ENCODE measurements around the gene USH2A. TPM values are rescaled to one million over a fixed set of nuclear protein-coding genes. Genes with fewer than 3 reads are reported as not detected.

Gene USH2A
- total RNA-seq, 3 donors from 2014 or later, result 0.03 to 0.17 TPM; not detected in 1

DNA sequence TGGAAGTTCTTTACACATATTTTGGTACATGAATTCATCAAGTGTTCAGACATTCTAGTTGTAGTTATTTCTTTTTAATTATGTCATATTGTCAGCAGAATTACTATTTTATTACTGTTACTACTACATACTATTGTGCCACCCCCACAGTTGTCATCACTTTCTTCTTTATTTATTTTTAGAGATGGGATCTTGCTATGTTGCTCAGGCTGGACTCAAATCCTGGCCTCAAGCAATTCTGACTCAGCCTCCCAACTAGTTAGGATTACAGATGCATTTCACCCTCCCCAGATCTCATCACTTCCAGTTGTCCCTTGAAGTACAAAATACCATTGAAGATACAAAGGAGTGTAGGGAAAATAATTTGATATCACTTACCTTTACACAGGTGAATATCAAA is 598.2 kb downstream of the USH2A start:
- H3K4me3 ChIP-seq, result no peak overlapping the region
- no peaks in the 10 kb centered on the region for H3K9me3 ChIP-seq
- no peak for DNase-seq
- TF ChIP-seq, protein P1, sequence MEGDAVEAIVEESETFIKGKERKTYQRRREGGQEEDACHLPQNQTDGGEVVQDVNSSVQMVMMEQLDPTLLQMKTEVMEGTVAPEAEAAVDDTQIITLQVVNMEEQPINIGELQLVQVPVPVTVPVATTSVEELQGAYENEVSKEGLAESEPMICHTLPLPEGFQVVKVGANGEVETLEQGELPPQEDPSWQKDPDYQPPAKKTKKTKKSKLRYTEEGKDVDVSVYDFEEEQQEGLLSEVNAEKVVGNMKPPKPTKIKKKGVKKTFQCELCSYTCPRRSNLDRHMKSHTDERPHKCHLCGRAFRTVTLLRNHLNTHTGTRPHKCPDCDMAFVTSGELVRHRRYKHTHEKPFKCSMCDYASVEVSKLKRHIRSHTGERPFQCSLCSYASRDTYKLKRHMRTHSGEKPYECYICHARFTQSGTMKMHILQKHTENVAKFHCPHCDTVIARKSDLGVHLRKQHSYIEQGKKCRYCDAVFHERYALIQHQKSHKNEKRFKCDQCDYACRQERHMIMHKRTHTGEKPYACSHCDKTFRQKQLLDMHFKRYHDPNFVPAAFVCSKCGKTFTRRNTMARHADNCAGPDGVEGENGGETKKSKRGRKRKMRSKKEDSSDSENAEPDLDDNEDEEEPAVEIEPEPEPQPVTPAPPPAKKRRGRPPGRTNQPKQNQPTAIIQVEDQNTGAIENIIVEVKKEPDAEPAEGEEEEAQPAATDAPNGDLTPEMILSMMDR (IDR thresholded peaks at IDR 0.05), result no peak
- no peaks in the 10 kb centered on the region for H3K4me1 ChIP-seq (ENCODE audit: low read depth)
- ATAC-seq, result no peak
- intact Hi-C loops (cut with DNase I, micrococcal nuclease), result no loop called here
- no peaks in the 10 kb centered on the region for H3K36me3 ChIP-seq (ENCODE audit: low read depth)

DNA sequence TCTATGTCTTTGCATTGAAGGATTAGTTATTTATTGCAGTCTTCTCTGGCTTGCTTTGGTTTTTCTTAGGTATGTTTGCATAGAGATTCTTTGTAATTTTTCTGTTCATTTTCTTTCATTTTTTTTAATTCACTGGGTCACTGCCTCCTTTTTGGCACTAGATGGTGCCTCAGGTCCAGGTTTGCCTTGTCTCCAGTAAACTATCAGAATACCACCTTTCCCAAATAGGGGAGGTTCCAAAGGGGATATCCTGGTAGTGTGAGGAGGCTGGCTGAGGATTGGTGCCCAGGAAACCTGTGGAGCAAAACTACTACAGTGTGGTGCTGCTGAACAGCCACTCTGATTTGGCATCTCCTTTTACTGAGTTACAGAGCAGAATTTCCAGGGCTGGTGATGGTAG is 599.0 kb downstream of the USH2A start:
- Histone ChIP-seq H3K9me3 (no peaks in the 10 kb centered on the region), H3K4me3 (no peak overlapping the region), H3K36me3 (ENCODE audit: low read depth) (no peaks in the 10 kb centered on the region), H3K4me1 (ENCODE audit: low read depth) (no peaks in the 10 kb centered on the region)
- intact Hi-C loops (cut with DNase I, micrococcal nuclease), result no loop called here
- DNase-seq, result no peak
- TF ChIP-seq, protein P1 (IDR thresholded peaks at IDR 0.05), result no peak
- ATAC-seq, result no peak

DNA sequence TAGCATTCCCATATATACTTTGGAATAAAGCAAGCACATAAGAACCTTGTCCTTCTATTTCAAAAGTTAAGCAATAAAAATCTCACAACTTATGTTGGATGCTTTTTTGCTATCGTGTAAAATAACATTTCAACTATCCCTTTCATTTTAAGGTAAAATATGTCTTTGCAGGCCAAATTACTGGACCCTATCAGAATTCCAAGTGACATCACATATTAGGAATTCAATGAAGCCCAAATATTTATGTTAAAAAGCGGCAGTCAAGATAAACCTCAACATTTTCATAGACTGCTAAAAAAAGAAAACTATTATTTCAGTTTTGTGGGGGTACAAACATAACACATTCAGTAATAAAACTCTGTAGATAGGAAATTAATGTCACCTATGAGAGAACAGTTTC is 604.1 kb downstream of the USH2A start:
- TF ChIP-seq, protein P1 (IDR thresholded peaks at IDR 0.05), result no peak
- intact Hi-C loops (cut with DNase I, micrococcal nuclease), result no loop called here
- H3K9me3 ChIP-seq, result no peaks in the 10 kb centered on the region
- H3K36me3 ChIP-seq (ENCODE audit: low read depth), result no peaks in the 10 kb centered on the region
- H3K4me1 ChIP-seq (ENCODE audit: low read depth), result no peaks in the 10 kb centered on the region
- DNase-seq, result no peak
- H3K4me3 ChIP-seq, result no peak overlapping the region
- ATAC-seq, result no peak

DNA sequence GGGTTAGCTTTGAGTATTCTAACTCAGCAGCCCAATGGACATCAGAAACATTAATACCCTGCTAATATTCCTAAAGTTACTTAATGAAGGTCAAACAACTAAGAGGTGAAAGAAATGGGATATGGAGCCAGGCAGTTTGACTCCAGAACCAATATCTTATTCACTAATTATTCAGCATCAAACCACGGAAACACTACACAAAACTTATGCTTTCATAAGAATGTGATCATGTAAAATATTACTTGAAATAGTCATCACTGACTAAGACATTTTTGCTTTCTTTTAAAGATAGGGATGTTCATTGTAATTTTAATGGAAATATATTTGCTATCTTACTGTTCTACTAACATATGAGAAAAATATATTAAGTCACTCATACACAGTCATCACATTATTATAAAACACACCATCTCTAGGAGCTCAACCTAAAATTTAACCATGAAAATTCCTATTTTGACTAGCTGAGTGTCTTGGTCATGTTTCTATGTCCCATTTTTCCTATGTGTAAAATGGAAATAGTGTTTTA is 615.3 kb downstream of the USH2A start:
- H3K36me3 ChIP-seq (ENCODE audit: low read depth), result no peaks in the 10 kb centered on the region
- ATAC-seq, result no peak
- intact Hi-C loops (cut with DNase I, micrococcal nuclease), result no loop called here
- DNase-seq, result no peak
- no peaks in the 10 kb centered on the region for H3K4me1 ChIP-seq (ENCODE audit: low read depth)
- H3K4me3 ChIP-seq, result no peak overlapping the region
- peaks cover 20% of the 10 kb centered on the region for H3K9me3 ChIP-seq
- TF ChIP-seq, protein P1 (IDR thresholded peaks at IDR 0.05), result no peak

DNA sequence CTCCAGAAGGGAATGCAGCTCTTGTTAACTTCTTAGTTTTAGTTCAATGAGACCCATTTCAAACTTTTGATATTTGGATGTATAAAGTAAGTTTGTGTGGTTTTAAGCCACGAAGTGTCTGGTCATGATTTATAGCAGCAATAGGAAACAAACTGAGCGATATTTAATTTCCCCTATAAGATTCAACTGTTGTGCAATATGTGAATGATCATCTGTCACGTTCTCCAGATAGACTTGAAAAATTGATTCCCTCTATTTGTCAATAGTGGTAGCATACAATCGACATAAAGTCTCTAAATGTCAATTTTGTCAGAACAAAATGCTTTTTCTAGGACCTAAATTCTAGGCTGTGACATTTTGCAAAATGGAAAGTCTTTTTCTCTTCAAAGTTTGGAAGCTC is 616.0 kb downstream of the USH2A start:
- H3K4me3 ChIP-seq, result no peak overlapping the region
- DNase-seq (no peak), ATAC-seq (no peak)
- TF ChIP-seq, protein P1 (IDR thresholded peaks at IDR 0.05), result no peak
- no peaks in the 10 kb centered on the region for H3K4me1 ChIP-seq (ENCODE audit: low read depth)
- H3K36me3 ChIP-seq (ENCODE audit: low read depth), result no peaks in the 10 kb centered on the region
- H3K9me3 ChIP-seq, result peaks cover 13% of the 10 kb centered on the region
- intact Hi-C loops (cut with DNase I, micrococcal nuclease), result no loop called here

DNA sequence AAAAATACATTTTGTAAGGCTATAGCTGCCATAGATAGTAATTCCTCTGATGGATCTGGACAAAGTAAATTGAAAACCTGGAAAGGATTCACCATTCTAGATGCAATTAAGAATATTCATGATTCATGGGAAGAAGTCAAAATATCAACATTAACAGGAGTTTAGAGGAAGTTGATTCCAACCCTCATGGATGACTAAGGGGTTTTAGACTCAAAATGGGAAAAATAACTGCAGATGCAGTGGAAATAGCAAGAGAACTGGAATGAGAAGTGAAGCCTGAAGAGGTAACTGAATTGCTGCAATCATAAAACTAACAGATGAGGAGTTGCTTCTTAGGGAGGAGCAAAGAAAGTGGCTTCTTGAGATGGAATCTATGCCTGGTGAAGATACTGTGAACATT is 625.4 kb downstream of the USH2A start:
- TF ChIP-seq, protein P1 (IDR thresholded peaks at IDR 0.05), result no peak
- ATAC-seq (no peak), DNase-seq (no peak)
- Histone ChIP-seq H3K4me3 (no peak overlapping the region), H3K9me3 (no peaks in the 10 kb centered on the region), H3K4me1 (ENCODE audit: low read depth) (no peaks in the 10 kb centered on the region), H3K36me3 (ENCODE audit: low read depth) (no peaks in the 10 kb centered on the region)
- intact Hi-C loops (cut with DNase I, micrococcal nuclease), result no loop called here
